ENCODE data around the gene GCSAML. TPM values are rescaled to one million over a fixed set of nuclear protein-coding genes. Genes with fewer than 3 reads are reported as not detected.

Gene GCSAML
- total and polyA plus RNA-seq, 3 donors from 2014 or later, result 2.8 to 8.4 (median 3.7) TPM

DNA sequence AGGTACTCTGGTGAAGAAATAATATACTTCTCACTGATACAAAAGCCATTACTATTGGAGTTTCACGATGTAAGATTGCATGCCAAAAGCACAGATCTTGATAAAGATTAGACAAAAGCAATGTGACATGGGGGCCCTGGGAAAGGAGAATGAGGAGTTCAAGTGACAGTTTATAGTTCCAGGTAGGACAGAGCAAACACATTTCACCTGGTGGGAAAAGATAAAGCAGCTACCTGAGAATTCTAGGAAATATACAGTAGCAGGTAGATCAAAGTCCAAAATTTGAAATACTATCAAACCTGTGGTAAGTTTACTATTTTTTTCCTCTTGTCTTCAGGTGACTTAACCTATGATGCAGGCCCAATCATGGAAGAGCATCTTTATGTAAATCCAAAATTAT is 64.5 kb downstream of the GCSAML start:
- H3K9me3 ChIP-seq, result no peaks in the 10 kb centered on the region
- H3K36me3 ChIP-seq (ENCODE audit: low read depth, missing control alignments), result no peaks in the 10 kb centered on the region
- TF ChIP-seq POLR2A (IDR thresholded peaks at IDR 0.05), result no peak
- TF ChIP-seq, protein P1, sequence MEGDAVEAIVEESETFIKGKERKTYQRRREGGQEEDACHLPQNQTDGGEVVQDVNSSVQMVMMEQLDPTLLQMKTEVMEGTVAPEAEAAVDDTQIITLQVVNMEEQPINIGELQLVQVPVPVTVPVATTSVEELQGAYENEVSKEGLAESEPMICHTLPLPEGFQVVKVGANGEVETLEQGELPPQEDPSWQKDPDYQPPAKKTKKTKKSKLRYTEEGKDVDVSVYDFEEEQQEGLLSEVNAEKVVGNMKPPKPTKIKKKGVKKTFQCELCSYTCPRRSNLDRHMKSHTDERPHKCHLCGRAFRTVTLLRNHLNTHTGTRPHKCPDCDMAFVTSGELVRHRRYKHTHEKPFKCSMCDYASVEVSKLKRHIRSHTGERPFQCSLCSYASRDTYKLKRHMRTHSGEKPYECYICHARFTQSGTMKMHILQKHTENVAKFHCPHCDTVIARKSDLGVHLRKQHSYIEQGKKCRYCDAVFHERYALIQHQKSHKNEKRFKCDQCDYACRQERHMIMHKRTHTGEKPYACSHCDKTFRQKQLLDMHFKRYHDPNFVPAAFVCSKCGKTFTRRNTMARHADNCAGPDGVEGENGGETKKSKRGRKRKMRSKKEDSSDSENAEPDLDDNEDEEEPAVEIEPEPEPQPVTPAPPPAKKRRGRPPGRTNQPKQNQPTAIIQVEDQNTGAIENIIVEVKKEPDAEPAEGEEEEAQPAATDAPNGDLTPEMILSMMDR (IDR thresholded peaks at IDR 0.05), result no peak
- intact Hi-C loops (cut with DNase I; ENCODE audit: low total_unique reads), result no loop called here
- H3K4me1 ChIP-seq, result no peaks in the 10 kb centered on the region
- no peak overlapping the region for H3K4me3 ChIP-seq
- no peak overlapping the region for H3K27ac ChIP-seq
- 69 to 89% methylated on average over 1 of the region's 1 CpG for WGBS, 2 donors
- H3K27me3 ChIP-seq, result no peaks in the 10 kb centered on the region
- no peak for DNase-seq

DNA sequence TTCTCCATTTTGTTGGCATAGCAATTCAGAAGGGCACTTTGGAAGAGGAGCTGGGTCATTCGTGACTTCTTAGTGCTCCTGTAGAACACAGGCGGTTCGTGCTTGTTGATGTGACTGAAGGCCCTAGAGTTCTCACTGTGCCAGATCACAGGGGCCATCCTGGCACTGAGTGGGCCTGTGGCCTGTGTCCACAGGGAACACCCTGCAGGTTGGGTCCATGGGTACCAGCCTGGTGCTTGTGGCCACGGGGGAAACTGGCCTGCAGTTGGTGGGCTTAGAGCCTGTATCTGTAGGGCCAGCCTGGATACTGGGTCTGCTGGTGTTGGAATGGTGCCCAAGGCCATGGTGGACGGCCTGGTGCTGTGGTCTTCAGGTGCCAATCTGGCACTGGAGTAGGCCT is 65.7 kb downstream of the GCSAML start:
- no peaks in the 10 kb centered on the region for H3K36me3 ChIP-seq (ENCODE audit: low read depth, missing control alignments)
- WGBS, 2 donors, result 88% methylated on average over 5 of the region's 5 CpGs; no CpG with 5 or more reads in 1 of the 2 donors
- no peaks in the 10 kb centered on the region for H3K9me3 ChIP-seq
- no peak for DNase-seq
- intact Hi-C loops (cut with DNase I; ENCODE audit: low total_unique reads), result no loop called here
- no peaks in the 10 kb centered on the region for H3K27me3 ChIP-seq
- TF ChIP-seq POLR2A (IDR thresholded peaks at IDR 0.05), result no peak
- TF ChIP-seq, protein P1 (IDR thresholded peaks at IDR 0.05), result no peak
- H3K4me3 ChIP-seq, result no peak overlapping the region
- H3K27ac ChIP-seq, result no peak overlapping the region
- H3K4me1 ChIP-seq, result no peaks in the 10 kb centered on the region

Small RNA genes within 50 kb of the gene (small RNA-seq; reads per million reads assigned to genes)
- gene RF00026, result 0 reads per million in 2 donors

Other genes with a start within 250 kb of the GCSAML start
- gene ZNF496, start 217.3 kb upstream of the GCSAML start, total RNA-seq, result 10 to 100 TPM; 61.6 to 71.1 TPM
- gene ZNF496, start 217.3 kb upstream of the GCSAML start, polyA plus RNA-seq (ENCODE audit: insufficient read depth, low read depth, low replicate concordance), result 45.0 TPM
- gene NLRP3, start 133.0 kb upstream of the GCSAML start, total RNA-seq, result 1 to 10 TPM in 1 of 2 donors, under 1 TPM in 1; 0.31 to 1.4 TPM
- 0.92 TPM for gene NLRP3, start 133.0 kb upstream of the GCSAML start, polyA plus RNA-seq (ENCODE audit: insufficient read depth, low read depth, low replicate concordance)
- under 1 TPM in 1 of 2 donors, not detected in 1; 0.39 TPM for gene OR2B11, start 91.0 kb upstream of the GCSAML start, total RNA-seq
- gene OR2B11, start 91.0 kb upstream of the GCSAML start, polyA plus RNA-seq (ENCODE audit: insufficient read depth, low read depth, low replicate concordance), result not detected
- gene OR2C3, start 12.7 kb upstream of the GCSAML start, total RNA-seq, result under 1 TPM; 0.87 TPM
- 0.55 TPM for gene OR2C3, start 12.7 kb upstream of the GCSAML start, polyA plus RNA-seq (ENCODE audit: insufficient read depth, low read depth, low replicate concordance)
- under 1 TPM in 1 of 2 donors, not detected in 1; 0.39 TPM for gene OR2G2, start 39.2 kb downstream of the GCSAML start, total RNA-seq
- gene OR2G2, start 39.2 kb downstream of the GCSAML start, polyA plus RNA-seq (ENCODE audit: insufficient read depth, low read depth, low replicate concordance), result not detected
- not detected for gene OR2G3, start 56.5 kb downstream of the GCSAML start, total RNA-seq
- not detected for gene OR2G3, start 56.5 kb downstream of the GCSAML start, polyA plus RNA-seq (ENCODE audit: insufficient read depth, low read depth, low replicate concordance)
- gene OR13G1, start 130.6 kb downstream of the GCSAML start, total RNA-seq, result under 1 TPM in 1 of 2 donors, not detected in 1; 0.19 TPM
- not detected for gene OR13G1, start 130.6 kb downstream of the GCSAML start, polyA plus RNA-seq (ENCODE audit: insufficient read depth, low read depth, low replicate concordance)
- under 1 TPM; 0.62 to 0.94 TPM for gene OR6F1, start 167.5 kb downstream of the GCSAML start, total RNA-seq
- gene OR6F1, start 167.5 kb downstream of the GCSAML start, polyA plus RNA-seq (ENCODE audit: insufficient read depth, low read depth, low replicate concordance), result 1.4 TPM
- 1 to 10 TPM; 2.8 to 3.0 TPM for gene OR14K1, start 189.5 kb downstream of the GCSAML start, total RNA-seq
- not detected for gene OR14K1, start 189.5 kb downstream of the GCSAML start, polyA plus RNA-seq (ENCODE audit: insufficient read depth, low read depth, low replicate concordance)
- 1 to 10 TPM in 1 of 2 donors, under 1 TPM in 1; 0.94 to 1.6 TPM for gene OR14A2, start 199.0 kb downstream of the GCSAML start, total RNA-seq
- gene OR14A2, start 199.0 kb downstream of the GCSAML start, polyA plus RNA-seq (ENCODE audit: insufficient read depth, low read depth, low replicate concordance), result 4.2 TPM
- gene OR1C1, start 211.4 kb downstream of the GCSAML start, total RNA-seq, result not detected
- gene OR1C1, start 211.4 kb downstream of the GCSAML start, polyA plus RNA-seq (ENCODE audit: insufficient read depth, low read depth, low replicate concordance), result not detected